B cell (primary cell): Measurements from ENCODE around the gene E2F2. TPM values are rescaled to one million over a fixed set of nuclear protein-coding genes. Genes with fewer than 3 reads are reported as not detected.

ENCODE experiments used
- ATAC-seq: fragments of 200-7000 bp; cut with Tn5 transposase; one replicate; pipeline ENCODE4 v1.10.0; 2021; ENCODE audit warnings: low read depth, mild to moderate bottlenecking, moderate number of reproducible peaks, moderate library complexity
- CTCF ChIA-PET: fragments of 350-600 bp; sonication (Branson Sonifier 250); formaldehyde crosslinking; loops from one replicate; lab custom pipeline; 2021; ENCODE audit warnings: antibody characterized with exemption, inconsistent platforms; lab: Charles Lee
- POLR2A ChIA-PET: fragments of 350-600 bp; sonication (Branson Sonifier 250); formaldehyde crosslinking; loops from one replicate; lab custom pipeline; 2021; ENCODE audit warnings: antibody characterized with exemption; lab: Charles Lee
- DNase-seq: peaks from one replicate; pipeline ENCODE4 v3.0.0; 2013
- H2AFZ ChIP-seq: 2 replicates; pipeline ENCODE4 v1.6.1; 2012; ENCODE audit warnings: mild to moderate bottlenecking, low read depth, low read length; ENCODE audit not compliant: insufficient read depth, poor library complexity, severe bottlenecking
- H3K27ac ChIP-seq, 2 donors: 1 replicate in 1 of 2; 2 replicates in 1 of 2; pipeline ENCODE4 v1.5.1; 2012 to 2013; ENCODE audit warnings: low read length in 2 of 2, mild to moderate bottlenecking in 2 of 2, moderate library complexity in 1 of 2
- H3K27me3 ChIP-seq, 4 experiments: fragments of 200-600 bp in 1 of 4; sonication (generic) in 1 of 4; replicated peaks in 1 of 4; 1 replicate in 2 of 4; 2 replicates in 2 of 4; pipeline versions ENCODE4 v1.6.1 to v1.7.0; 2013 to 2016; ENCODE audit warnings: low read length in 3 of 4, mild to moderate bottlenecking in 2 of 4, mixed read lengths in 1 of 4, moderate library complexity in 1 of 4; ENCODE audit not compliant: insufficient read depth in 4 of 4, control insufficient read depth in 3 of 4; ENCODE audit errors: control extremely low read depth in 1 of 4
- H3K36me3 ChIP-seq, 2 experiments: replicated peaks in 1 of 2; 1 replicate in 1 of 2; 2 replicates in 1 of 2; pipeline versions ENCODE4 v1.6.1 to v1.7.1; 2013; ENCODE audit warnings: low read length in 1 of 2; ENCODE audit not compliant: insufficient read depth in 2 of 2, control insufficient read depth in 1 of 2; ENCODE audit errors: control extremely low read depth in 1 of 2, extremely low read depth in 1 of 2
- H3K4me1 ChIP-seq, 2 donors: fragments of 200-600 bp in 1 of 2; sonication (generic) in 1 of 2; 1 replicate in 1 of 2; 2 replicates in 1 of 2; pipeline versions ENCODE4 v1.5.1 to v1.6.1; 2013 to 2017; ENCODE audit warnings: low read length in 2 of 2; ENCODE audit not compliant: control insufficient read depth in 2 of 2, insufficient read depth in 2 of 2
- H3K4me2 ChIP-seq: replicated peaks from 2 replicates; pipeline ENCODE3; 2012; ENCODE audit warnings: mild to moderate bottlenecking, low read depth, low read length; ENCODE audit not compliant: poor library complexity, severe bottlenecking
- H3K4me3 ChIP-seq, 5 experiments: fragments of 200-600 bp in 1 of 5; sonication (generic) in 1 of 5; 1 replicate in 3 of 5; 2 replicates in 2 of 5; pipeline versions ENCODE4 v1.5.1 to v1.7.0; 2011 to 2016; ENCODE audit warnings: low read length in 4 of 5, mild to moderate bottlenecking in 4 of 5, low read depth in 2 of 5, control low read depth in 1 of 5, moderate library complexity in 1 of 5; ENCODE audit not compliant: insufficient read depth in 1 of 5; ENCODE audit errors: control extremely low read depth in 1 of 5, extremely low read depth in 1 of 5
- H3K79me2 ChIP-seq: fragments of 200-600 bp; sonication (generic); one replicate; pipeline ENCODE4 v1.6.0; 2016; ENCODE audit warnings: low read length; ENCODE audit not compliant: control insufficient read depth, insufficient read depth
- H3K9ac ChIP-seq: fragments of 200-600 bp; sonication (generic); 2 replicates; pipeline ENCODE4 v1.6.1; 2017; ENCODE audit warnings: mild to moderate bottlenecking, low read length, moderate library complexity
- H3K9me3 ChIP-seq, 3 donors: one replicate each; pipeline versions ENCODE4 v1.6.1 to v1.7.1; 2013; ENCODE audit warnings: low read length in 2 of 3; ENCODE audit not compliant: control insufficient read depth in 2 of 3, insufficient read depth in 1 of 3; ENCODE audit errors: control extremely low read depth in 1 of 3
- H4K20me1 ChIP-seq: 2 replicates; pipeline ENCODE4 v1.6.0; 2012; ENCODE audit warnings: mild to moderate bottlenecking, low read length; ENCODE audit not compliant: insufficient read depth, control insufficient read depth, poor library complexity, severe bottlenecking
- H3K27ac Mint-ChIP-seq: one replicate; pipeline ENCODE4 v1.8.0; 2021; ENCODE audit warnings: mixed read lengths
- H3K27me3 Mint-ChIP-seq: one replicate; pipeline ENCODE4 v1.8.0; 2021; ENCODE audit warnings: mixed read lengths
- H3K4me1 Mint-ChIP-seq: one replicate; pipeline ENCODE4 v1.8.0; 2021; ENCODE audit warnings: mixed read lengths
- H3K4me3 Mint-ChIP-seq: one replicate; pipeline ENCODE4 v1.8.0; 2021; ENCODE audit warnings: mixed read lengths
- H3K9me3 Mint-ChIP-seq: one replicate; pipeline ENCODE4 v1.8.0; 2022; ENCODE audit warnings: mixed read lengths; ENCODE audit not compliant: insufficient read depth
- CTCF ChIP-seq: fragments of 200-600 bp; IDR thresholded peaks from one replicate; pipeline ENCODE4 v1.8.0; 2022; ENCODE audit warnings: antibody characterized with exemption, mild to moderate bottlenecking
- EZH2 ChIP-seq: IDR thresholded peaks from 2 replicates; pipeline ENCODE4 v1.6.1; 2012; ENCODE audit warnings: borderline replicate concordance, low read depth, mild to moderate bottlenecking, moderate library complexity, low read length; ENCODE audit not compliant: insufficient read depth, poor library complexity, severe bottlenecking
- WGBS: methylation state at CpG from one replicate; pipeline ENCODE4 v1.1.5; 2013; ENCODE audit warnings: missing lambda C conversion rate; ENCODE audit not compliant: insufficient coverage; 5-methylcytosine and 5-hydroxymethylcytosine counted together
- intact Hi-C: fragments of 100-400 bp; cut with micrococcal nuclease; formaldehyde crosslinking; loops from one replicate; pipeline ENCODE4 v1.10.0; 2022
- polyA plus RNA-seq: library from polyadenylated mRNA; depleted of rRNA; stranded (reverse); fragments of >200 nt; gene quantifications from 2 replicates; pipeline ENCODE4 v1.2.3, GENCODE V29; 2012
- total RNA-seq, 2 donors: library from RNA; stranded (reverse); fragments of 120-200 nt in 1 of 2; gene quantifications; 1 replicate in 1 of 2; 2 replicates in 1 of 2; pipeline versions ENCODE4 v1.2.3 to v1.2.4, GENCODE V29; 2013 to 2022

Gene E2F2
- total and polyA plus RNA-seq, 2 donors (not counting 1 experiment from before 2014, with no cell fraction given): 2.4 to 3.2 TPM

- Histone ChIP-seq H3K9me3 (no peaks in the 10 kb centered on the region), H3K4me2 (peak overlapping the region; percentile 98), H3K27me3 (no peaks in the 10 kb centered on the region), H4K20me1 (peaks cover 22% of the 10 kb centered on the region), H3K4me3 (peak overlapping the region; percentile 25 to 75 (median 67)), H2AFZ (peak overlapping the region; percentile 87), H3K27ac (peak overlapping the region; percentile 88 to 95), H3K36me3 (peaks cover 0 to 19% of the 10 kb centered on the region in 2 experiments), H3K79me2 (peaks cover 33% of the 10 kb centered on the region), H3K4me1 (peaks cover 39 to 58% of the 10 kb centered on the region in 2 donors), H3K9ac (peak overlapping the region; percentile 84)
- no peaks in the 10 kb centered on the region for H3K9me3 Mint-ChIP-seq
- ChIA-PET CTCF (interaction anchor here (0.7 to 41.7 kb wide), 16 partner anchors 9 to 362 kb away, joined by 3 to 1420 read pairs (median 6); partner anchors contain the start of gene ELOA), POLR2A (interaction anchor here (1.0 to 9.5 kb wide), 12 partner anchors 9 to 224 kb away, joined by 3 to 165 read pairs (median 18); partner anchors contain the start of gene PITHD1)
- DNase-seq (no peak), ATAC-seq (no peak)
- intact Hi-C loops: loop anchor here (1.0 to 10.0 kb wide), 4 partner anchors 9 to 171 kb away; no protein-coding TSS in a partner anchor
- no peak for TF ChIP-seq EZH2
- TF ChIP-seq CTCF: no peak
- peaks cover 58% of the 10 kb centered on the region for H3K4me1 Mint-ChIP-seq
- peak overlapping the region; percentile 97 for H3K4me3 Mint-ChIP-seq
- H3K27me3 Mint-ChIP-seq: no peaks in the 10 kb centered on the region
- WGBS: 36% methylated on average over 7 of the region's 12 CpGs
- H3K27ac Mint-ChIP-seq: peak overlapping the region; percentile 99
Observed at GRCh38 chr1:23554127-23554480, 23.1 kb upstream of the E2F2 start.
